ENCODE data around the gene TPST1. TPM values are rescaled to one million over a fixed set of nuclear protein-coding genes. Genes with fewer than 3 reads are reported as not detected.
"Not testable (repeated sequence)": the region's sequence is repeated elsewhere in the genome, so short reads cannot be mapped to it uniquely, and the experiment has no call there.

TPST1 gene
- polyA plus RNA-seq, 2 donors: 4.4 to 5.9 TPM

DNA sequence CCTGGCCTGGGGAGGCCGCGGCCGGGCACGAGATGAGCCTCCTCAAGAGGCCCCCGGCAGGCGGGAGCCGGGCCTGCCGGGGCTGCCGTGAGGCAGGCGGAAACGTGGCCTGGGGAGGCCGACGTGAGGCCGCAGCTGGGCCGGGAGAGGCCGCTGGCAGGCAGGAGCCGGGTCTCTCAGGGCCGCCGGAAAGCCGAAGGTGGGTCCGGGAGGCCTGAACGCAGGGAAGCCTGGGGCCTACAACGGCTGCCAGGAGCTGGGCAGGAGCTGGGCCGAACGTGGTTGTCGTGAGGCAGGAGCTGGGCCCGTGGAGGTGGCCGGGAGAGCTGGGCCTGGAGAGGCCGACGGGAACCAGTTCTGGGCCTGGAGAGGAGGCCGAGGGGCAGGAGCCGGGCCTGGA is 171.9 kb downstream of the TPST1 start:
- no peaks in the 10 kb centered on the region for H3K27me3 ChIP-seq (ENCODE audit: control insufficient read depth in 1 of 2, insufficient read depth in 2 of 2, low read length in 2 of 2)

GRCh38 chr7:66377714-66378113 is 172.6 kb downstream of the TPST1 start:
- Histone ChIP-seq H3K36me3 (ENCODE audit: control insufficient read depth in 2 of 2, insufficient read depth in 2 of 2, low read length in 1 of 2) (peaks cover 0 to 5% of the 10 kb centered on the region in 2 donors), H3K4me3 (ENCODE audit: low read depth in 1 of 2, low read length in 2 of 2) (no peak overlapping the region), H3K4me1 (ENCODE audit: control insufficient read depth in 2 of 2, insufficient read depth in 2 of 2, low read length in 1 of 2) (no peaks in the 10 kb centered on the region), H3K27ac (ENCODE audit: low read depth in 2 of 2, low read length in 1 of 2) (no peak overlapping the region), H3K9me3 (ENCODE audit: control insufficient read depth in 2 of 2, insufficient read depth in 1 of 2, low read depth in 1 of 2, low read length in 1 of 2) (no peaks in the 10 kb centered on the region), H3K27me3 (ENCODE audit: control insufficient read depth in 1 of 2, insufficient read depth in 2 of 2, low read length in 2 of 2) (no peaks in the 10 kb centered on the region)
- WGBS, 2 donors: 92 to 93% methylated on average over 11 of the region's 11 CpGs

More for the DNA sequence above, 171.9 kb downstream of the TPST1 start:
- Histone ChIP-seq H3K9me3 (ENCODE audit: control insufficient read depth in 2 of 2, insufficient read depth in 1 of 2, low read depth in 1 of 2, low read length in 1 of 2) (no peaks in the 10 kb centered on the region), H3K4me1 (ENCODE audit: control insufficient read depth in 2 of 2, insufficient read depth in 2 of 2, low read length in 1 of 2) (no peaks in the 10 kb centered on the region), H3K4me3 (ENCODE audit: low read depth in 1 of 2, low read length in 2 of 2) (no peak overlapping the region), H3K36me3 (ENCODE audit: control insufficient read depth in 2 of 2, insufficient read depth in 2 of 2, low read length in 1 of 2) (peaks cover 0 to 5% of the 10 kb centered on the region in 2 donors), H3K27ac (ENCODE audit: low read depth in 2 of 2, low read length in 1 of 2) (no peak overlapping the region)
- WGBS, 2 donors: 96 to 97% methylated on average over 31 to 32 of the region's 32 CpGs

GRCh38 chr7:66379542-66380160 is 174.5 kb downstream of the TPST1 start:
- Histone ChIP-seq H3K27me3 (ENCODE audit: control insufficient read depth in 1 of 2, insufficient read depth in 2 of 2, low read length in 2 of 2) (no peaks in the 10 kb centered on the region), H3K27ac (ENCODE audit: low read depth in 2 of 2, low read length in 1 of 2) (peak overlapping the region in 1 of 2 donors; percentile 24), H3K9me3 (ENCODE audit: control insufficient read depth in 2 of 2, insufficient read depth in 1 of 2, low read depth in 1 of 2, low read length in 1 of 2) (no peaks in the 10 kb centered on the region), H3K36me3 (ENCODE audit: control insufficient read depth in 2 of 2, insufficient read depth in 2 of 2, low read length in 1 of 2) (peaks cover 0 to 5% of the 10 kb centered on the region in 2 donors), H3K4me1 (ENCODE audit: control insufficient read depth in 2 of 2, insufficient read depth in 2 of 2, low read length in 1 of 2) (no peaks in the 10 kb centered on the region), H3K4me3 (ENCODE audit: low read depth in 1 of 2, low read length in 2 of 2) (no peak overlapping the region)
- WGBS, 2 donors: 85 to 97% methylated on average over 6 of the region's 6 CpGs

DNA sequence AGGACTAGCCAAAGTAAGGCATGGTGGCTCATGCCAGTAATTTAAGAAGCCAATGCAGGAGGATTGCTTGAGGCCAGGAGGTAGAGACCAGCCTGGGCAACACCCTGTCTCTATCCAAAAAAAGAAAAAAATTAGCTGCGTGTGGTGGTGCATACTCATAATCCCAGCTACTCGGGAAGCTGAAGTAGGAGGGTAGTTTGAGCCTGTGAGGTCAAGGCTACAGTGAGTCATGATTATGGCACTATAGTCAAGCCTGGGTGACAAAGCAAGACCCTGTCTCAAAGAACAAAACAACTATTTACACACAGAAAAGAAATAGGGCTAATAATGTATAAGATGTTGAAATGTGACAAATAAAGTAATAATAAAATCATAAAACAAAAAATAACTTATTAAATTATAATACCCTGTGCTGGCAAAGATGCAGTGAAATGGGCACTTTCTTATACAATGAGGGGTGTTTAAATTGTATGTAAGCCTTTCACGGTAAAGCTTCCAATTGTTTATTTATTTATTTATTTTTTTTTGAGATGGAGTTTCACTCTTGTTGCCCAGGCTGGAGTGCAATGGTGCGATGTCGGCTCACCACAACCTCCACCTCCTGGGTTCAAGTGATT is 175.2 kb downstream of the TPST1 start:
- no peak overlapping the region for H3K27ac ChIP-seq (ENCODE audit: low read depth in 2 of 2, low read length in 1 of 2)
- peaks cover 0 to 5% of the 10 kb centered on the region in 2 donors for H3K36me3 ChIP-seq (ENCODE audit: control insufficient read depth in 2 of 2, insufficient read depth in 2 of 2, low read length in 1 of 2)
- H3K27me3 ChIP-seq (ENCODE audit: control insufficient read depth in 1 of 2, insufficient read depth in 2 of 2, low read length in 2 of 2): no peaks in the 10 kb centered on the region
- H3K4me1 ChIP-seq (ENCODE audit: control insufficient read depth in 2 of 2, insufficient read depth in 2 of 2, low read length in 1 of 2): no peaks in the 10 kb centered on the region
- no peaks in the 10 kb centered on the region for H3K9me3 ChIP-seq (ENCODE audit: control insufficient read depth in 2 of 2, insufficient read depth in 1 of 2, low read depth in 1 of 2, low read length in 1 of 2)
- no peak overlapping the region for H3K4me3 ChIP-seq (ENCODE audit: low read depth in 1 of 2, low read length in 2 of 2)
- 89 to 93% methylated on average over 5 of the region's 5 CpGs for WGBS, 2 donors

DNA sequence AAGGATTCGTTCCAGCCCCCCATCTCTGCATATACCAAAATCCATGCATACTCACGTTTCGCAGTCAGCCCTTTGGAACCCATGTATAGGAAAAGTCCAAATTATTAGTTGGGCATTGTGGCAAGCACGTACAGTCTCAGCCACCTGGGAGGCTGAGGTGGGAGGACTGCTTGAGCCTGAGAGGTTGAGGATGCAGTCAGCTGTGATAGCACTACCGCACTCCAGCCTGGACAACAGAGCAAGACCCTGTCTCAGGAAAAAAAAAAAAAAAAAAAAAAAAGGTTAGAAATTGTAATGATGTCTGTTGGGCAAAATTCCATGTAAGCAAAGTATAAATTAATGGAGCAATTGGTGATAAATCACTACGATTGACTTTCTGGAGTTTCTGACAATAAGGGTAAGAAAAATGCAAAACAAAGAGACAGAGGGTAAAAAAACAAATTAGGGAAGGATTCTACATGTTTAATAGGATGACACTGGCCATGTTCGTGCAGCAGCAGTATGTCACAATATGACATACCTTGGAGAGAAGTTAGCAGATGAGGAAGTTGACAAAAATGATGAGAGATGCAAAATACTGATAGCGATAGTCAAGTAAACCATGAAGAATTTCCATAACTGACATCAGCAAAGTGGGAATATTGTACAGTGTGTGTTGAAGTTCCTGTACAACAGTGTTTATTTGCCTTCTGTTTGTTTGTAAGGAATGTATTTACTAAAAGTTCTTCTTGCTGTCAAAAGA is 177.2 kb downstream of the TPST1 start:
- H3K27me3 ChIP-seq (ENCODE audit: control insufficient read depth in 1 of 2, insufficient read depth in 2 of 2, low read length in 2 of 2); H3K4me1 ChIP-seq (ENCODE audit: control insufficient read depth in 2 of 2, insufficient read depth in 2 of 2, low read length in 1 of 2); H3K4me3 ChIP-seq (ENCODE audit: low read depth in 1 of 2, low read length in 2 of 2); H3K27ac ChIP-seq (ENCODE audit: low read depth in 2 of 2, low read length in 1 of 2); H3K36me3 ChIP-seq (ENCODE audit: control insufficient read depth in 2 of 2, insufficient read depth in 2 of 2, low read length in 1 of 2); H3K9me3 ChIP-seq (ENCODE audit: control insufficient read depth in 2 of 2, insufficient read depth in 1 of 2, low read depth in 1 of 2, low read length in 1 of 2): not testable (repeated sequence)
- 89 to 90% methylated on average over 8 of the region's 8 CpGs for WGBS, 2 donors

DNA sequence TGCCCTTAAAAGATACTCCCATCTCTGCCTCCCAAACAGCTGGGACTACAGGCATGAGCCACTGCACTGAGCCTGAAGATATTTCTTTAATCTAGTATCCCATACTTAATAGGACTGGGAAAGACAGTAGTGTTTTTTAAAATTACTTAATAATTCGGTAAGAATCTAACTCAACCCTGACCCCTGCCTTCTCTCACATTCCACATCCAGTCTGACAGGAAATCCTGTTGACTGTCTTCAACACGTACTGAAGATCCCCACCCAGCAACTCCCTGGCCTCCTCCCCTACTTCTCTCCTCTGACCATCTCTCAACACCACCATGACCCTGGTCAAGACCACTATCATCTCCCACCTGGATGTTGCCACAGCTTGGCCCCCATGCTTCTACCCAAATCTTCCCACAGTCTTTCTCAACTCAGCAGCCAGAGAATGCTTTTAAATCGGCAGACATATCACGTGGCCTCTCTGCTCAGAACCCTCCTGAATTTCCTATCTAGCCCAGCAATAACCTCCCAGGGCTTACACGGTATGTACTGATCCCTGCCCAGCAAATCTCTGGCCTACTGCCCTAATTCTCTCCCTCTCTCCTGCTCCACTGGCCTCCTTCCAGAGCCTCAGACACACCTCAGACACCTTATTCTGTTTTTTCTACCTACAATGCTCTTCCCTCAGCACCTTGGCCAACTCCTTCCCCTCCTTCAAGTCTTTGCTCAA is 180.2 kb downstream of the TPST1 start:
- not testable (repeated sequence) for H3K4me3 ChIP-seq (ENCODE audit: low read depth in 1 of 2, low read length in 2 of 2); H3K9me3 ChIP-seq (ENCODE audit: control insufficient read depth in 2 of 2, insufficient read depth in 1 of 2, low read depth in 1 of 2, low read length in 1 of 2); H3K36me3 ChIP-seq (ENCODE audit: control insufficient read depth in 2 of 2, insufficient read depth in 2 of 2, low read length in 1 of 2); H3K4me1 ChIP-seq (ENCODE audit: control insufficient read depth in 2 of 2, insufficient read depth in 2 of 2, low read length in 1 of 2); H3K27me3 ChIP-seq (ENCODE audit: control insufficient read depth in 1 of 2, insufficient read depth in 2 of 2, low read length in 2 of 2)
- peak overlapping the region; percentile 39 to 59 for H3K27ac ChIP-seq (ENCODE audit: low read depth in 2 of 2, low read length in 1 of 2)
- WGBS, 2 donors: 38 to 39% methylated on average over 5 of the region's 5 CpGs

DNA sequence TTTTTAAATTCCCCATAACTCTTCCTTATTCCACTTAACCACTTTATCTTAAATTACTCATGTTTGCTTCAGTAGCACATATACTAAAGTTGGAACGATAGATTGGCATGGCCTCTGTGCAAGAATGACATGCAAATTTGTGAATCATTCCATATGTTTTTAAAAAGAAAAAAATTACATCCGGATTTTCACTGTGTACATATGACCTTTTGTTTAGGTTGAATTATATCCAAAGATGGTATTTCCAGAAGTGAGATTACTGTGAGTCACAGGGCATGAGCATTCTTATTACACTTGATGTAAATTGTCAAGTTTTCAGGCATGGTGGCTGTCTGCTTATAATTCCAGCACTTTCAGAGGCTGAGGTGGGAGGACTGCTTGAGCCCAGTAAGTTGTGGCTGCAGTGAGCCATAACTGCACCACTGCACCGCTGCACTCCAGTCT is 190.0 kb downstream of the TPST1 start:
- not testable (repeated sequence) for H3K27me3 ChIP-seq (ENCODE audit: control insufficient read depth in 1 of 2, insufficient read depth in 2 of 2, low read length in 2 of 2); H3K4me3 ChIP-seq (ENCODE audit: low read depth in 1 of 2, low read length in 2 of 2); H3K9me3 ChIP-seq (ENCODE audit: control insufficient read depth in 2 of 2, insufficient read depth in 1 of 2, low read depth in 1 of 2, low read length in 1 of 2); H3K36me3 ChIP-seq (ENCODE audit: control insufficient read depth in 2 of 2, insufficient read depth in 2 of 2, low read length in 1 of 2); H3K4me1 ChIP-seq (ENCODE audit: control insufficient read depth in 2 of 2, insufficient read depth in 2 of 2, low read length in 1 of 2)
- WGBS, 2 donors: 38 to 56% methylated on average over 3 of the region's 3 CpGs
- H3K27ac ChIP-seq (ENCODE audit: low read depth in 2 of 2, low read length in 1 of 2): peak overlapping the region in 1 of 2 donors; percentile 78

DNA sequence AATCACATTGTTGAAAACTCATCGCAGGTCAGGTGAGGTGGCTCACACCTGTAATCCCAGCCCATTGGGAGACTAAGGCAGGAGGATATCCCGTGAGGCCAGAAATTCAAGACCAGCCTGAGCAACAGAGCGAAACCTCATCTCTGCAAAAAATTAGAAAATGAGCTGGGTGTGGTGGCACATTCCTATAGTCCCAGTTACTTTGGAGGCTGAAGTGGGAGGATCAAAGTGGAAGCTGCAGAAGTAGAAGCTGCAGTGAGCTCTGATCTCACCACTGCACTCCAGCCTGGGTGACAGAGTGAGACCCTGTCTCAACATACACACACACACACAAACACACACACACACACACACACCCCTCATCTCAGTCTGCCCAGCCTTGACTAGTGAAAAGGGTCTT is 190.9 kb downstream of the TPST1 start:
- H3K4me1 ChIP-seq (ENCODE audit: control insufficient read depth in 2 of 2, insufficient read depth in 2 of 2, low read length in 1 of 2); H3K9me3 ChIP-seq (ENCODE audit: control insufficient read depth in 2 of 2, insufficient read depth in 1 of 2, low read depth in 1 of 2, low read length in 1 of 2); H3K27ac ChIP-seq (ENCODE audit: low read depth in 2 of 2, low read length in 1 of 2); H3K4me3 ChIP-seq (ENCODE audit: low read depth in 1 of 2, low read length in 2 of 2); H3K36me3 ChIP-seq (ENCODE audit: control insufficient read depth in 2 of 2, insufficient read depth in 2 of 2, low read length in 1 of 2); H3K27me3 ChIP-seq (ENCODE audit: control insufficient read depth in 1 of 2, insufficient read depth in 2 of 2, low read length in 2 of 2): not testable (repeated sequence)
- WGBS, 2 donors: 83 to 91% methylated on average over 3 of the region's 3 CpGs

GRCh38 chr7:66398841-66399240 is 193.7 kb downstream of the TPST1 start:
- not testable (repeated sequence) for H3K9me3 ChIP-seq (ENCODE audit: control insufficient read depth in 2 of 2, insufficient read depth in 1 of 2, low read depth in 1 of 2, low read length in 1 of 2); H3K4me3 ChIP-seq (ENCODE audit: low read depth in 1 of 2, low read length in 2 of 2); H3K4me1 ChIP-seq (ENCODE audit: control insufficient read depth in 2 of 2, insufficient read depth in 2 of 2, low read length in 1 of 2); H3K27ac ChIP-seq (ENCODE audit: low read depth in 2 of 2, low read length in 1 of 2); H3K36me3 ChIP-seq (ENCODE audit: control insufficient read depth in 2 of 2, insufficient read depth in 2 of 2, low read length in 1 of 2); H3K27me3 ChIP-seq (ENCODE audit: control insufficient read depth in 1 of 2, insufficient read depth in 2 of 2, low read length in 2 of 2)
- WGBS, 2 donors: 80 to 83% methylated on average over 4 to 5 of the region's 5 CpGs

Measured in esophagus (tissue), 2 donors.